ENCODE results near the gene RHOT2. TPM values are rescaled to one million over a fixed set of nuclear protein-coding genes. Genes with fewer than 3 reads are reported as not detected.

Gene RHOT2
- total RNA-seq, 1 experiment from 2014 or later: 210 TPM

DNA sequence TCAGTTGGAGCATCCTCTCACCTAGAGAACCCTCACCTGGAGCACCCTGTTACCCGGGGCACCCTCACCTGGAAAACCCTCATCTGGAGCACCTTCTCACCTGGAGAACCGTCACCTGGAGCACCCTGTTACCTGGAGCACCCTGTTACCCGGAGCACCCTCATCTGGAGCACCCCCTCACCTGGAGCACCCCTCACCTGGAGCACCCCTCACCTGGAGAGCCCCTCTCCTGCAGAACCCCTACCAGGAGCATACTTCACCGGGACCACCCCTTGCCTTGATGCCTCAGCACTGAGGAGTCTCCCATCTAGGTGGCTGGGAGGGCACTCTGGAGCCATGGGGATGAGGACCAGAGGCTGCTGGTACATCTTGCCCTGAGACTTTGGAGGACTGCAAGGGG lies 41.0 kb downstream of the RHOT2 start:
- Histone ChIP-seq H3K9me3 (ENCODE audit: control insufficient read depth, low read depth, low read length) (no peaks in the 10 kb centered on the region), H2BK12ac (ENCODE audit: insufficient read length, low read depth, low read length) (no peak overlapping the region), H4K5ac (ENCODE audit: insufficient read length, low read depth, low read length) (no peak overlapping the region), H3K9ac (ENCODE audit: extremely low read depth, insufficient read length, low read length) (no peak overlapping the region), H2BK20ac (ENCODE audit: low read depth, low read length, poor library complexity, severe bottlenecking) (no peak overlapping the region), H3K18ac (ENCODE audit: insufficient read length, low read depth, low read length) (no peak overlapping the region), H3K27me3 (ENCODE audit: insufficient read depth, low read length) (peaks cover 24% of the 10 kb centered on the region; the same call in 1 of the 2 replicates), H3K79me1 (ENCODE audit: insufficient read depth, low read depth, low read length, poor library complexity, severe bottlenecking) (no peaks in the 10 kb centered on the region), H2BK5ac (ENCODE audit: insufficient read length, low read length) (no peak overlapping the region), H2BK15ac (ENCODE audit: low read depth, low read length) (no peak overlapping the region), H3T11ph (ENCODE audit: low read length) (no peak overlapping the region), H2AK5ac (ENCODE audit: insufficient read length, low read length) (no peak overlapping the region), H4K20me1 (ENCODE audit: control insufficient read depth, insufficient read depth, insufficient read length) (no peaks in the 10 kb centered on the region), H2AFZ (ENCODE audit: low read length) (no peak overlapping the region), H3K4ac (ENCODE audit: low read depth, low read length) (no peak overlapping the region), H3K23me2 (ENCODE audit: insufficient read length, low read depth, low read length, poor library complexity, severe bottlenecking) (peaks cover 4% of the 10 kb centered on the region), H3K14ac (ENCODE audit: insufficient read depth, low read length) (no peak overlapping the region), H4K91ac (ENCODE audit: insufficient read length, low read depth, low read length) (no peak overlapping the region), H4K8ac (replicated peaks; ENCODE audit: insufficient read length, low read depth, low read length) (no peak overlapping the region), H2BK120ac (ENCODE audit: low read depth, low read length, poor library complexity, severe bottlenecking) (no peak overlapping the region), H3K4me1 (ENCODE audit: insufficient read depth, low read length) (no peaks in the 10 kb centered on the region), H3K4me2 (ENCODE audit: insufficient read depth, insufficient read length, low read length) (no peak overlapping the region), H3K56ac (ENCODE audit: insufficient read length, low read depth, low read length) (no peak overlapping the region), H3K79me2 (ENCODE audit: insufficient read depth, low read length) (no peaks in the 10 kb centered on the region), H3K27ac (ENCODE audit: insufficient read length, low read depth, low read length) (no peak overlapping the region), H3K23ac (ENCODE audit: insufficient read length, low read depth, low read length) (no peak overlapping the region)
- H3K9me3 Mint-ChIP-seq: peaks cover 0 to 2% of the 10 kb centered on the region in 2 experiments; a peak in 2 of 5 replicates
- no peak overlapping the region for H3K27ac Mint-ChIP-seq
- H3K27me3 Mint-ChIP-seq (ENCODE audit: low read depth): peaks cover 81% of the 10 kb centered on the region
- TF ChIP-seq, protein P1, sequence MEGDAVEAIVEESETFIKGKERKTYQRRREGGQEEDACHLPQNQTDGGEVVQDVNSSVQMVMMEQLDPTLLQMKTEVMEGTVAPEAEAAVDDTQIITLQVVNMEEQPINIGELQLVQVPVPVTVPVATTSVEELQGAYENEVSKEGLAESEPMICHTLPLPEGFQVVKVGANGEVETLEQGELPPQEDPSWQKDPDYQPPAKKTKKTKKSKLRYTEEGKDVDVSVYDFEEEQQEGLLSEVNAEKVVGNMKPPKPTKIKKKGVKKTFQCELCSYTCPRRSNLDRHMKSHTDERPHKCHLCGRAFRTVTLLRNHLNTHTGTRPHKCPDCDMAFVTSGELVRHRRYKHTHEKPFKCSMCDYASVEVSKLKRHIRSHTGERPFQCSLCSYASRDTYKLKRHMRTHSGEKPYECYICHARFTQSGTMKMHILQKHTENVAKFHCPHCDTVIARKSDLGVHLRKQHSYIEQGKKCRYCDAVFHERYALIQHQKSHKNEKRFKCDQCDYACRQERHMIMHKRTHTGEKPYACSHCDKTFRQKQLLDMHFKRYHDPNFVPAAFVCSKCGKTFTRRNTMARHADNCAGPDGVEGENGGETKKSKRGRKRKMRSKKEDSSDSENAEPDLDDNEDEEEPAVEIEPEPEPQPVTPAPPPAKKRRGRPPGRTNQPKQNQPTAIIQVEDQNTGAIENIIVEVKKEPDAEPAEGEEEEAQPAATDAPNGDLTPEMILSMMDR (conservative IDR thresholded peaks at IDR 0.05): no peak
- H3K36me3 Mint-ChIP-seq (ENCODE audit: insufficient read depth in 1 of 3, low read depth in 3 of 3): no peaks in the 10 kb centered on the region
- WGBS (ENCODE audit: extremely low coverage, insufficient read length, low lambda C conversion rate): no CpG with 5 or more reads among the region's 4 CpGs
- DNase-seq: no peak
- H3K4me1 Mint-ChIP-seq: peaks cover 3 to 10% of the 10 kb centered on the region in 2 experiments; a peak in 3 of 4 replicates
- no peak overlapping the region for H3K4me3 Mint-ChIP-seq

Data from H9 (cell line).